HG02852 (cell line): Measurements from ENCODE around the gene EML3.
A peak's percentile ranks its signal among the peaks of the same experiment; 100 is the strongest.
"Not testable (repeated sequence)": the region's sequence is repeated elsewhere in the genome, so short reads cannot be mapped to it uniquely, and the experiment has no call there.

Experiments used
- ATAC-seq: cut with Tn5 transposase; IDR thresholded peaks from one replicate; pipeline ENCODE4 v1.9.1; 2021; ENCODE audit warnings: mild to moderate bottlenecking, moderate library complexity; ENCODE audit not compliant: unreplicated experiment

EML3 gene

DNA sequence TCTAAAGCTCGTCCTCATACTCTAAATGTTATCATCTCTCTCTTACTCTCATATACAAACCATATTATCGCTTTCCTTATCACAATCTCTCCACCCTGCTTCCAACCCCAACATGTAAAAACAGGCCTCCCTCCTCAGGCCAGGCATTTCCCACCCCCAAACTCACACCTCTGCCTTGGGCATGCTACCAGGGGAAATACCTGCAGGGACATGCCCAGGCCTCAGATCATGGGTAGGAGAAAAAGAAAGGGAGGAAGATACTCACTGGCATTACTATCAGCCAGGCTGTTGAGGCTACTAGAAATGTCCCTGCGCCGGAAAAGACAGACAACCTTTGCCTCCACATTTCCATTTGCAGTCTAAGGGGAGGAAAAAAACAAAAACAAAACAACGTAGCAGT is 12.7 kb downstream of the EML3 start:
- ATAC-seq: no peak

DNA sequence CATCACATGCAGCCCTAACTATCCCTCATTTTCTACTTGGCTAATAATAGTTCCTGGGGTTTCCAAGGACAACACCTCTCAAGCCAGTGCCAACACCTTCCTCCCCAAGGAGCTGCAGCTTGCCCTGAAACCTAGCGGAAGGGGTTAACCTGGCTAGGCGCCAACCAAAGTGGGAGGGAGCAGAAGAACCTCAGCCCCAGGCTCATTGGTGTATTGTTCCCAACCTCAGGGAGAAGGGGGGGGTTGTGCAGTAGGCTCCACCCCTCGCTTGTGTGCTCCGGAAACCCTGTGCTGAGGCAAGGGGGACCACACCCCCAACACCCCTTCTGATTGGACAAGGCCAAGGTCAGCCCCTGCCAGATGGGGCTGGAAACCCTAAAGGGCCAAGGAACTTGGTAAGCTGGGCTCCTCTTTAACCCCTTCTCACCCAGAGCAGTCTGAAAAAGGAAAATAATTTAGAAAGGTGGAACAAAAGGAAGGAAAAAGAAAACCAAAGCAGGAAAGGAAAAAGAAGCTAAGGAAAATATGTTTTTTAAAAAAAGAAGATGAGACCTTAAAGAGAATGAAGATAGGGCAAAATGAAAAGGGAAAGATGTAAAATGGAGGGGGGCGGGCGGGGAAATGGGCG is 13.4 kb downstream of the EML3 start:
- peak; percentile 48 for ATAC-seq

DNA sequence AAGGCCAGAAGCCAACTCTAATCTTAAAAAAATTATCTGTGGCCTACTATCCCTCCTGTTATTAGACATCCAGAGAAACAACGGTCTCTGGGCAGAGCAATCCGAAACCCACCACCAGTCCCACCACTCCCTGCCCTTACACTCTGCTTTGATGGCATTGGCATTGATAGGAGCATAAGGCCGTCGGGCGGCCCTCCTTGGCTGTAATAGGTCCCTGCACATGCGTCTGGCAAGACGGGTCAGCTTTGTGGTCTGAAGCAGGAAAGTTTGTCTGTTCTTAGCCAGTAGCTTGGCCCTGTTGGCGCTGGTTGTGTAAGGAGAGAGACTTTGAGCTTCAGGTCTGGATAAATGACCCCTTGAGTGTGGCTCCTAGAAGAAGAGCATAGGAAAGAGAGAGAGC is 17.5 kb downstream of the EML3 start:
- ATAC-seq: no peak

GRCh38 chr11:62593434-62594044 is 19.0 kb downstream of the EML3 start:
- no peak for ATAC-seq

DNA sequence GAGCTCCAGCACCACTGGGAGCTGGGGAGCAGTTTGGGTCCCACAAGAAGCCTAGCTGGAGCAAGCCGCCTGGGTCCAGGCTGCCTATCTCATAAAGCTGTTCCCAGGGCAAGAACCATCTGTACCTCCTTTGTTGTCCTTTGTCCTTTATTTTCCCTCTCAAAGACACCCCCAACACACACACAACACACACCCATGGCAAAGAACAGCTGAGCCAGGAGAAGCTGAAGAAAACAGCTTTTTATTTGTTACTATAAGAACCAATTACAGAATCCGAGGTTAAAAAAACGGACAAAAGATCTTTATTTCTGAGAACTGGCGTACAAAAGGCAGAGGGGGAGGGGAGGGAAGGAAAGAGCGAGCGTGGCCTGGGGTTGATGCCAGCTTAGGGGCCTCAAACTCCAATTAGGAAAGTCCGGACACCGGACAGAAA is 19.6 kb downstream of the EML3 start:
- ATAC-seq: no peak

- no peak for ATAC-seq
Measured at GRCh38 chr11:62592146-62592815, 20.3 kb downstream of the EML3 start.

DNA sequence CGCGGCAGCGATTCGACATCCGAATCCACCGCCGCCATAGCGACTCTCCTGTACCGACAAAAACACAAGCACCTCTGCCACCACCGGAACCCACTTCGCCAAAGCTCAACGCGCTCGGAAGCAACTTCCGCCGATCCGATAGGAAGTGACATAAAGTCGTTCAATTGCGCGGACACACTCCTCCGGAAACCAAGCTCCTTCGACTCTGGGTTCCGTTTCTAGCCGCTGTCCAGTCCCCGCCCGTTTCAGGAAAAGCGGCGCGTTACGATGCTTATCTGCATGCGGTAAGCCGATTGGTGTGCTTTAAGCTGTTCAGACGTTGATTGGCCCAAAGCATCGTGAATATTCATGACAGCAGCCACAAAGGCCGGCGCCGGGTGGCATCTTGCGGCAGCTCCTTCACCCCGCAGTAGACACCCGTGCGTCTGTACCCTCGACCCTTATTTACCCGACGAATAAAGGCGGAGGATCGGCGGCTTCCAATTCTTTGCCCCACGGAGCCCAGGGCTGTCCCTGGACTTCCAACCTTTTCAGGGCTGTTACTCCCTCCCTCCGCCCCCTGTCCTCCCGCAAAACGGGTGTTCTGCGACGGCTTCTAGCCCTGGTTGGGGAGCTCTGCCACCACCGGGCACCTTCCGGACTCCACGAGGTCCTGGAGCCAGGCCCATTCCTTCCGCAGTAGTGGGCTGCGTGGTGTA is 21.0 kb downstream of the EML3 start, which contains the start of gene TUT1:
TUT1 (minus strand) TSS at position 76 of the 698 bp plus-strand sequence; CDS start at position 38, 38 bp downstream.
- peak; percentile 85 for ATAC-seq

GRCh38 chr11:62588966-62589637 is 23.5 kb downstream of the EML3 start:
- ATAC-seq: no peak

DNA sequence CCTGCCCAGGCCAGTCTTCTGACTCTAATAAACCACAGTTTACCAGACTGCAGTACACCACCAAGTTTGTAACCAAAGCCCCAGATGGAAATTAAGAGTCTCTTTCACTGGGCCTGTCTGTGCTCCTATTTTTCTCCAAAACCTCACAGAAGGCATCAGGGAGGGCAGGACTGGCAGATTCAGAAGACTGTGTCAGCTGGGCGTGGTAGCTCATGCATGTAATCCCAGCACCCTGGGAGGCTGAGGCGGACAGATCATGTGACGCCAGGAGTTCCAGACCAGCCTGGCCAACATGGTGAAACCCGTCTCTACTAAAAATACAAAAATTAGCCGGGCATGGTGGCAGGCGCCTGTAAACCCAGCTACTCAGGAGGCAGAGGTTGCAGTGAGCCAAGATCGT is 27.2 kb downstream of the EML3 start:
- not testable (repeated sequence) for ATAC-seq

DNA sequence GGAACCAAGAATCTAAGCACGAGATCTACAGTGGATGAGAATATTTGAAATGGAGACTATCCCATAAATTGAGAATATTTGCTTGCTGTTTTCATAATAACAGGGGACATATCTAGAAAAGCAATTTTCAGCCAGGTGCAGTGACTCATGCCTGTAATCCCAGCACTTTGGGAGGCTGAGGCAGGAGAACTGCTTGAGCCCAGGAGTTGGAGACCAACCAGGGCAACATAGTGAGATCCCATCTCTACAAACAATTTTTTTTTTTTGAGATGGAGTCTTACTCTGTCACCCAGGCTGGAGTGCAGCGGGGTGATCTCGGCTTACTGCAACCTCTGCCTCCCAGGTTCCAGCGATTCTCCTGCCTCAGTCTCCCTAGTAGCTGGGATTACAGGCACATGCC is 30.8 kb downstream of the EML3 start:
- ATAC-seq: not testable (repeated sequence)

DNA sequence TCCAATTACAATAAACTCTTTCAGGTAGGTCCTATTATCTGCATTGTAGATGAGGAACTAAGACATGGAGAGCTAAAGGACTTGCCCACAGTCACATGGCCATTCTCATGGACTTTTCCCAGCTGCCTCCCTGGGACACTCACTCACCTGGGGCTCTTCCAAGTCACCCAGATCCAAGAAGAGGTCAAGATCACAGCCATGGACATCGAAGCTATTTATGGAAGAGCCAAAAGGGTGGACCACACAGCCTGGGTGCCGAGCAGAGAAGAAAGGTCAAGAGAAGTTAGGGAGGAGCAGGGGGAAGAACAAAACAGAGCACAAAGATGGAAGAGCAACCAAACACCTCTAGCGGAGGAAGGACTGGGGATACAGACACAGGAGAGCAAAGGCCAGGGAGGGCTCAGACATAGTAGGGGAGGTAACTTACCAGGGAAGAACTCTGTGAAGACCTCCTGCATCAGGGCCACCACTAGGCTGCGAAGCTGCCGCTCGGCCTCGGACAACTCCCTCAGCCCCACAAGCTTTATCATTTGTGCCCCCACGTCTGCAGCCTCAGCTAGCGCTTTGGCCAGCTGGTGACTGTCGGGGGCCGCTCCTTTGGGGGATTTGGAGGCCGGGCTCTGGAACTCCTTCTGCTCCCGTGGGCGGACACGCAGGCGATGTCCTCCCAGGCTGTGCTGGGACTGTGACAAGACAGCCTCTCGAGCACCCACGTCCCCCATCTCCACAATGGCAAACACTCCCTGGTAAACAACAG is 31.4 kb downstream of the EML3 start:
- no peak for ATAC-seq

DNA sequence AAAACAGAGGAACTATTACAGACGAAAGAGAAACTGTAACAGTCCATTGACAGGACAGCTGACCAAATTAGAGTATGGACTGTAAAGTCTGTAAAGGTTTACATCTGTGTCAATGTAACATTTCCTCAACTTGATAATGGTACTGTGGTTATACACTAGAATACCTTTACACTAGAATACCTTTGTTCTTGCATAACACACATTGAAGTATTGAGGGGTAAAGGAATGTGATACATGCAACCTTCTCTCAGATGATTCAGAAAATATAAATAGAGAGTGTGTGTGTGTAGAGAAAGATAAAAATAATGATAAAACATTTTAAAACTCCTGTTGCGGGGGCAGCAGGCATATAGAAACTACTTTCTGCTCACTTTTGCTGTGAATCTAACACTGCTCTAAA is 33.3 kb downstream of the EML3 start:
- ATAC-seq: no peak

GRCh38 chr11:62578541-62578940 is 34.0 kb downstream of the EML3 start:
- ATAC-seq: no peak

DNA sequence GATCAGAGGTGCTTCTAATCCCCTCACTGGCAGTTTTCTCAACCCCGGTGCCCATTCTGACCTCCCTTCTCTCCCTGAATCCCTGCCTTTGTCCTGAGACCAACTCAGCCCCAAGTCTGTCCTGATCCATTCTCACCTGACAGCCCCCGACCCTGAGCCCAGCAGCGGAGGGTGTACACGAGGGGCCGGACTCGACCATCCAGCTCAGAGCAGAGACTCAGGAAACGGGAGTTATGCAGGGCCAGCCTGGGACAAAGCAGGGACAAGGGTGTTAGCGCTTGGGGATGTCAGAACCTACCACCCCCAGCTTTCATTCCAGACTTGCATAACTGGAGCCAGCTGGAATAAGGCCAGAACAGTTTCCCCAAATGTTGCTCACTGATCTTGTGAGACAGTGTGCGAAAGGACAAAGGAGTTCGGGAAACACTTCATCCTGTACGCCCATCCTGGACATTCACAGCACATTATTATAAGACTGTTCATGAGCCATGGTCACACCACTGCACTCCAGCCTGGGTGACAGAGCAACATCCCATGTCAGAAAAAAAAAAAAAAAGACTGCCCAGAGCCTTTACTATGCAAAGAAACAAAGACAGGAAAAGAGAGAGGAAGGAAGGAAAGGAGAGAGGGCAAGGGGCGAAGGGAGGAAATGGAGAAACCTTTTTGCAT is 35.4 kb downstream of the EML3 start:
- ATAC-seq: no peak

- ATAC-seq: no peak
Measured at GRCh38 chr11:62575837-62576236, 36.7 kb downstream of the EML3 start.

DNA sequence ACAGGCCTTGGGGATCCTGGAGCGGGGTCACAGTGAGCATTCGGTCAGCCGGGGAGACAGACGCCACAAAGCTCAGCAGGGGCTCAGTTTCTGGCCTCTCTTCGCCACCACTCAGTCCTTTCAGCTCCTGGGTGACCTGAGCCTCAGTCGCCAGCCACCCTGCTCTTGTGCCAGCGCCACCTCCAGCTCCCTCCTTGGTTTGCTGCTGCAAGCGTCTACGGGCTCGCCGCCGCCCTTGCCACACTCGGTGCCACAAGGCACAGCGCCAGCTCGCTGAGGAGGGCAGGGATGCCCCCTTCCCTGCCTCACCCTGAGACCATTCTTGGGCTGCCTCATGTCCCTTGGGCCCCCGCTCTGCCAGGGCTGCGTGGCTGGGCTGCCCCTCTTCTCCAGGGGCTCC is 37.4 kb downstream of the EML3 start:
- ATAC-seq: no peak

DNA sequence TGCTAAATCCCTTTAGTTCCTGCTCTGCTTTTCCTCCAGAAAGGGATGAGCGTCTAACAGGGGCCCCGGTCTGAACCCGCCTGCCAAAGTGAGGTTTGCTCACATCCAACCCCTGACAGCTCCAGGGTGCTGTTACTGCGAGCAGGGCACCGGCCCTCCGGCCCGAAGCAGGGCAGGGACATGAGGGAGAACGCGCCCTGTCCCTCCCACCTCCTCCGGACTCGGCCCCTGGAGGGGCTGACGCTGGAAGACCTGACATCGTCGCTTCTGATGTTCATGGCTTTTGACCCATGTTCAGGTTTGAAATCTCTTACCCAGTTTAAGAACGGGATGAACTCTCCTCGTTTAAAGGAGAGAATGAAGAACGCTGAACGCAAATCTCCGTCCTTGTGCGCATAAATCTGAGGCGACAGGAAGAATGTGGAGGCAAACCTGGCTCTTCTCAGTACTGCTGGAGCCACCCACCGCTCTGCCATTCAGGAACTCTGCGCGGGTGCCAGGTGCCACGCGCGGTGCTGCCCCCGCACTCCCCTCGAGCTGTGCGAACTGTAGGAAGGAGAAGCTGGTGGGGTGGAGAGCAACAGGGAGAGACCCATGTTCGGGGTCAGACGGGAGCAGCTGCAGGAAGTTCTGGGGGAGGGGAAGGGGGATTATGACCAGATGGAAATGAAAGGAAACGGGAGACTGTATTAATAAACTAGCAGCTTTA is 38.1 kb downstream of the EML3 start:
- ATAC-seq: peak; percentile 26

GRCh38 chr11:62573592-62574362 is 38.8 kb downstream of the EML3 start, which contains the start of gene EEF1G:
Gene EEF1G, minus strand, starts transcription at chr11:62573891. Its CDS starts 49 bp downstream, at chr11:62573842.
- peak; percentile 76 for ATAC-seq
